GM19324 (cell line): ENCODE measurements around the gene KIFC3.
"Not testable (repeated sequence)": the region's sequence is repeated elsewhere in the genome, so short reads cannot be mapped to it uniquely, and the experiment has no call there.

Source experiments
- ATAC-seq: cut with Tn5 transposase; IDR thresholded peaks from one replicate; pipeline ENCODE4 v1.9.1; 2021; ENCODE audit warnings: mild to moderate bottlenecking, moderate library complexity; ENCODE audit not compliant: unreplicated experiment, low FRiP score

Gene KIFC3

GRCh38 chr16:57802341-57803133 lies at the start of gene KIFC3:
Gene KIFC3 (minus strand): TSS chr16:57802491. CDS start chr16:57798243, 4,248 bp downstream.
- ATAC-seq, result no peak

- ATAC-seq, result no peak
Measured at GRCh38 chr16:57848181-57848580, 45.9 kb upstream of the KIFC3 start.

- not testable (repeated sequence) for ATAC-seq
Measured at GRCh38 chr16:57846931-57847330, 44.6 kb upstream of the KIFC3 start.

- no peak for ATAC-seq
Measured at GRCh38 chr16:57846078-57846697, 43.9 kb upstream of the KIFC3 start.

- ATAC-seq, result no peak
Measured at GRCh38 chr16:57845115-57845514, 42.8 kb upstream of the KIFC3 start.

GRCh38 chr16:57844416-57845030 lies 42.2 kb upstream of the KIFC3 start:
- ATAC-seq, result no peak

- no peak for ATAC-seq
Measured at GRCh38 chr16:57843400-57843799, 41.1 kb upstream of the KIFC3 start.

- ATAC-seq, result no peak
Measured at GRCh38 chr16:57842601-57843000, 40.3 kb upstream of the KIFC3 start.

GRCh38 chr16:57840833-57841232 lies 38.5 kb upstream of the KIFC3 start:
- ATAC-seq, result no peak

GRCh38 chr16:57838161-57838560 lies 35.9 kb upstream of the KIFC3 start:
- ATAC-seq, result no peak

- ATAC-seq, result no peak
Measured at GRCh38 chr16:57837305-57838125, 35.2 kb upstream of the KIFC3 start.

- not testable (repeated sequence) for ATAC-seq
Measured at GRCh38 chr16:57835439-57835838, 33.1 kb upstream of the KIFC3 start.

GRCh38 chr16:57834936-57835335 lies 32.6 kb upstream of the KIFC3 start:
- no peak for ATAC-seq

GRCh38 chr16:57830890-57831484 lies 28.7 kb upstream of the KIFC3 start:
- no peak for ATAC-seq

- ATAC-seq, result no peak
Measured at GRCh38 chr16:57829969-57830360, 27.7 kb upstream of the KIFC3 start.

GRCh38 chr16:57828272-57829161 lies 26.2 kb upstream of the KIFC3 start:
- ATAC-seq, result no peak

- no peak for ATAC-seq
Measured at GRCh38 chr16:57826706-57827625, 24.7 kb upstream of the KIFC3 start.

- ATAC-seq, result no peak
Measured at GRCh38 chr16:57826052-57826451, 23.8 kb upstream of the KIFC3 start.
